ENCODE results near the gene TRABD2B.

The TRABD2B gene

GRCh38 chr1:47727697-47728085 lies 269.5 kb downstream of the TRABD2B start:
- no peak for DNase-seq (ENCODE audit: low read depth)
- H3K4me3 ChIP-seq (ENCODE audit: low read depth, low read length): no peak overlapping the region
- TF ChIP-seq, protein P1, sequence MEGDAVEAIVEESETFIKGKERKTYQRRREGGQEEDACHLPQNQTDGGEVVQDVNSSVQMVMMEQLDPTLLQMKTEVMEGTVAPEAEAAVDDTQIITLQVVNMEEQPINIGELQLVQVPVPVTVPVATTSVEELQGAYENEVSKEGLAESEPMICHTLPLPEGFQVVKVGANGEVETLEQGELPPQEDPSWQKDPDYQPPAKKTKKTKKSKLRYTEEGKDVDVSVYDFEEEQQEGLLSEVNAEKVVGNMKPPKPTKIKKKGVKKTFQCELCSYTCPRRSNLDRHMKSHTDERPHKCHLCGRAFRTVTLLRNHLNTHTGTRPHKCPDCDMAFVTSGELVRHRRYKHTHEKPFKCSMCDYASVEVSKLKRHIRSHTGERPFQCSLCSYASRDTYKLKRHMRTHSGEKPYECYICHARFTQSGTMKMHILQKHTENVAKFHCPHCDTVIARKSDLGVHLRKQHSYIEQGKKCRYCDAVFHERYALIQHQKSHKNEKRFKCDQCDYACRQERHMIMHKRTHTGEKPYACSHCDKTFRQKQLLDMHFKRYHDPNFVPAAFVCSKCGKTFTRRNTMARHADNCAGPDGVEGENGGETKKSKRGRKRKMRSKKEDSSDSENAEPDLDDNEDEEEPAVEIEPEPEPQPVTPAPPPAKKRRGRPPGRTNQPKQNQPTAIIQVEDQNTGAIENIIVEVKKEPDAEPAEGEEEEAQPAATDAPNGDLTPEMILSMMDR (IDR thresholded peaks at IDR 0.05; ENCODE audit: control insufficient read depth, extremely low read depth, insufficient read depth): no peak

- no peak for DNase-seq (ENCODE audit: low read depth)
- TF ChIP-seq, protein P1 (IDR thresholded peaks at IDR 0.05; ENCODE audit: control insufficient read depth, extremely low read depth, insufficient read depth): no peak
- no peak overlapping the region for H3K4me3 ChIP-seq (ENCODE audit: low read depth, low read length)
Measured at GRCh38 chr1:47727051-47727696, 270.0 kb downstream of the TRABD2B start.

DNA sequence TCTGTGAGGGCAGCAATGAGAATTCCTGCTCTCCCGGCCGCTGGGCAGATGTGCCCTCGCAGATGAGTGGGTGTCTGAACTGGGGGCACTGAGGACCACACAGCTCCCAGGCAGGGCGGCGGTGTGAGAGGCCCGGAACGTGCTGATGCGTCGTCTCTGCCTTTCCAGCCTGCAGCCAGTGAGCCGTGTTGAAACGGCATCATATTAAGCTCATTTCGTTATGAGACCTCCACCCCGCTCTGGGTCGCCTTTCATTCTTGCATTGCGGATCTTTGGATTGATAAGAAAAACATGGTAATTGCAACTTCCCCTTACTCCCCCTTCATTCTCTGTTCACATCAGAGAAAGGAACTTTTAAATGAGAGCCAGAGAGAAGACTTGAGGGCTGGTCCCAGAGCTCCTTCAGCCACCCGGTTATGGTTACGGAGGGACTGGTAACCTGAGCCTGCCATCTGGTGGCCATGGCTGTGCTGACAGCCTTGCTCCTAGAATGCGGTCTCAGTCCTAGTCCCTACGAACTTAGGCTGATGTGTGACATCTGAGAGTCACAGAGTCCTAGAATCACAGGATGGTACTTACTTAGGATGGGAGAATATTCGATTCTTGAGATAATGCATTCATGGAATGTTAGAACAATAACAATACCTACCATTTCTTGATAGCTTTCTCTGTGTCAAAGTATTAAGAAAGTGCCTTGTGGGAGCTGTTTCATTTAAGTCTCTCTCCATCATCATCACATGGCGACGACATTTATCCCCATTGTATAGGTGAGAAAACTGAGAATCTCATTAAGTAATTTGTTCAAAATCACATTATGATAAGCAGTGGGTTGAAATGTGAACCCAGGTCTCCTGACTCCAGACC lies 271.0 kb downstream of the TRABD2B start:
- TF ChIP-seq, protein P1 (IDR thresholded peaks at IDR 0.05; ENCODE audit: control insufficient read depth, extremely low read depth, insufficient read depth): peak; percentile 98
- no peak overlapping the region for H3K4me3 ChIP-seq (ENCODE audit: low read depth, low read length)

DNA sequence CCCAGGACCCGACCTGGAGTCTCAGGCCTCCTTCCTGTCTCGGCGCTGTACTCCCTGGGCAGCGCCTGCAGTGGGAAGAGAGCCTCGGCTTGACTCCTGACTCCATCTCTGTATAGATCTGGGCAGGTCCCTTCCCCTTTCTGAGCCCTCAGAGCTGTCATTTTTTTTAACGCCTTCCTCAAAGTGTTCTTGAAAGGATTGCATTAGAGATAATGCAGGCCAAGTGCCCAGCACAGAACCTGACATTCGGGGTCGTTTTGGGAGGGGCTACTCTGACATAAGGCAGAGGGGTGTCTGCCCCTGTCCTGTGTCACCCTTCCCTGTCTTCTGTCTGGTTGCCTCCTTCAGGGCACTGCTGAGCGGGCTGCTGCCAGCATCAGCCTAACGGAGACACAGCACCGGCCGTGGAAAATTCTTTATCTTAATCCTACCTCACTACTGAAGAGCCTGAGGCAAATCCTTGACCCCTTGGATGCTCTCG lies 271.6 kb downstream of the TRABD2B start:
- no peak for DNase-seq (ENCODE audit: low read depth)
- TF ChIP-seq, protein P1 (IDR thresholded peaks at IDR 0.05; ENCODE audit: control insufficient read depth, extremely low read depth, insufficient read depth): no peak
- H3K4me3 ChIP-seq (ENCODE audit: low read depth, low read length): no peak overlapping the region

More for the DNA sequence above, 271.0 kb downstream of the TRABD2B start:
- peak; percentile 27 for DNase-seq (ENCODE audit: low read depth)

DNA sequence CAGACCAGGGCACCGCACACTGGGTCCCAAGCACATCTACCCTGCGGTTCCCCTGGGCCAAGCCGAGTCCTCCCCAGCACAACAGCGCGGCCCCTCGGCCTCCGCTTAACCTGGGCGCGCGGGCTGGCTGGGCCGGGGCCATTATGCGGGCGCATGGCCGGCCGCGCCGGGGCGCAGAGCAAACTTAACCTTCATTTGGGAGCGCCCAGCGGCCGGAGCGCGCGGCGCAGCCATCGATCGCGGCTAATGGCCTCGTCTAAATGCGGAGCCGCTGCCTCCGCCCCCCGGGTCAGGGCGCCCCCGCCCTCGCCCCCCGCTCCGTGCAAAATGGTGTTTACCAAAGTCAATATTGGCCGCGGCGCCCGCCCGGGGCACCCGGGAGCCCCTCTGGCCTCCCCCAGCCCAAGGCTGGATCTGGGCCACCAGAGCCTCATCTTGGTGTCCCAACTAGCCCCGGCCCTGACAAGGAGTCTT lies 272.1 kb downstream of the TRABD2B start:
- TF ChIP-seq, protein P1 (IDR thresholded peaks at IDR 0.05; ENCODE audit: control insufficient read depth, extremely low read depth, insufficient read depth): 0 out of 2 replicates have a peak, but pooled peaks have one; percentile 5
- DNase-seq (ENCODE audit: low read depth): no peak
- no peak overlapping the region for H3K4me3 ChIP-seq (ENCODE audit: low read depth, low read length)

GRCh38 chr1:47724432-47724999 lies 272.7 kb downstream of the TRABD2B start:
- no peak overlapping the region for H3K4me3 ChIP-seq (ENCODE audit: low read depth, low read length)
- TF ChIP-seq, protein P1 (IDR thresholded peaks at IDR 0.05; ENCODE audit: control insufficient read depth, extremely low read depth, insufficient read depth): no peak
- DNase-seq (ENCODE audit: low read depth): no peak
